22Rv1 (cell line): ENCODE measurements around the gene ABCA8.

Source experiments
- ZFX ChIP-seq: fragments of 450-650 bp; IDR thresholded peaks from 2 replicates; pipeline ENCODE4 v1.6.1; 2017; ENCODE audit warnings: antibody characterized with exemption, borderline replicate concordance
- TF ChIP-seq, protein P1 (sequence below): fragments of 450-650 bp; IDR thresholded peaks from 2 replicates; pipeline ENCODE4 v1.5.1; 2017; ENCODE audit warnings: mild to moderate bottlenecking

DNA sequence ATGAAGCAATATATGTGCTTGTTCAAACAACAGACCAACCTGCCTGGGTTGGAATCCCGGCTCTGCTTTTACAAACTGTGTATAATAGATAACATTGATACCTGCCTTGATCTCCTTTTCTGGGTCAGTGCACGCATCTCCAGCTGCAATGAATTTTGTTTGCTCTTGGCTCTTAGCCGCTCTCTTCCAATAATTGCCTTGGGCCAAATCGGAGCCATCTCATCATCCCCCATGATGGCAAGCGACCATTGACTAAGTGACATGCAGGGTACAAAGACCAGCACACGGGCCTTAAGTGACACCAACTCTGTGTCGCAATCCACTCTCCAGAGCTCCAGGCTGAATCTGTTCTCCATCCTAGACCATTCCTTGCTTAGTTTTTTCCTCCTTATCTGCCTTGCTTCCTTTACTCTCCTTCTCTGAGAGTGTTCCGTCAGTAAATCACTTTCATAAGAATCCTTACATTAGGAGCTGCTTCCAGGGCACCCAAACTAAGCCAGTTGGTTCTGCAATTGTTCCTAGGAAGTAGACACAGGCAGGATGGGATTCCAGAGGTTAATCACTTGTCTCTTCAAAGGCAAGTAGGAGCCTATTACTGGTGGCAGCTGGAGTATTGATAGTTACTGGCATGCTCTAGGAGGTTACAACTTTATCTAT lies 134.2 kb downstream of the ABCA8 start:
- TF ChIP-seq, protein P1, sequence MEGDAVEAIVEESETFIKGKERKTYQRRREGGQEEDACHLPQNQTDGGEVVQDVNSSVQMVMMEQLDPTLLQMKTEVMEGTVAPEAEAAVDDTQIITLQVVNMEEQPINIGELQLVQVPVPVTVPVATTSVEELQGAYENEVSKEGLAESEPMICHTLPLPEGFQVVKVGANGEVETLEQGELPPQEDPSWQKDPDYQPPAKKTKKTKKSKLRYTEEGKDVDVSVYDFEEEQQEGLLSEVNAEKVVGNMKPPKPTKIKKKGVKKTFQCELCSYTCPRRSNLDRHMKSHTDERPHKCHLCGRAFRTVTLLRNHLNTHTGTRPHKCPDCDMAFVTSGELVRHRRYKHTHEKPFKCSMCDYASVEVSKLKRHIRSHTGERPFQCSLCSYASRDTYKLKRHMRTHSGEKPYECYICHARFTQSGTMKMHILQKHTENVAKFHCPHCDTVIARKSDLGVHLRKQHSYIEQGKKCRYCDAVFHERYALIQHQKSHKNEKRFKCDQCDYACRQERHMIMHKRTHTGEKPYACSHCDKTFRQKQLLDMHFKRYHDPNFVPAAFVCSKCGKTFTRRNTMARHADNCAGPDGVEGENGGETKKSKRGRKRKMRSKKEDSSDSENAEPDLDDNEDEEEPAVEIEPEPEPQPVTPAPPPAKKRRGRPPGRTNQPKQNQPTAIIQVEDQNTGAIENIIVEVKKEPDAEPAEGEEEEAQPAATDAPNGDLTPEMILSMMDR = no peak
- no peak for TF ChIP-seq ZFX
